ENCODE data around the gene ABHD10. TPM values are rescaled to one million over a fixed set of nuclear protein-coding genes. Genes with fewer than 3 reads are reported as not detected.

ABHD10 gene
- total and polyA plus RNA-seq, 10 of the 15 experiments (the other 5 are each of a cell fraction or from before 2014, with no cell fraction given) = 12.3 to 51.0 (median 28.9) TPM

GRCh38 chr3:111986800-111987199 is 8.0 kb downstream of the ABHD10 start:
- peaks cover 2% of the 10 kb centered on the region for H3K79me2 ChIP-seq (ENCODE audit: control insufficient read depth, insufficient read depth, low read length)
- no peaks in the 10 kb centered on the region for H4K20me1 ChIP-seq (ENCODE audit: control insufficient read depth, insufficient read depth)
- peaks cover 0 to 2% of the 10 kb centered on the region in 2 experiments; a peak in 1 of 4 replicates for H3K36me3 ChIP-seq (ENCODE audit: control insufficient read depth in 2 of 2, insufficient read depth in 2 of 2, low read length in 1 of 2)
- 100% methylated on average over 3 of the region's 3 CpGs for WGBS (ENCODE audit: insufficient coverage, insufficient replicate concordance, low lambda C conversion rate, missing lambda C conversion rate)
- FAIRE-seq = no peak
- no peak overlapping the region for H3K4me2 ChIP-seq (ENCODE audit: control insufficient read depth, insufficient read depth)
- DNase-seq (ENCODE audit: low read depth, low spot score) = no peak
- no TSS peak for BruUV-seq (replicated peaks)
- no peak for TF ChIP-seq ETV6 (conservative IDR thresholded peaks at IDR 0.05 in 1 of 2, IDR thresholded peaks at IDR 0.05 in 1 of 2; ENCODE audit: borderline replicate concordance in 1 of 2, low read depth in 1 of 2)
- TF ChIP-seq SMAD1 (IDR thresholded peaks at IDR 0.05; ENCODE audit: low read depth, partially characterized antibody) = no peak
- no peak for TF ChIP-seq PML (IDR thresholded peaks at IDR 0.05; ENCODE audit: low read length)
- no peak for TF ChIP-seq NFXL1 (IDR thresholded peaks at IDR 0.05; ENCODE audit: borderline replicate concordance)
- no peak for TF ChIP-seq MEF2A (IDR thresholded peaks at IDR 0.05; ENCODE audit: insufficient read depth, low read depth, low read length)
- TF ChIP-seq IRF3 (IDR thresholded peaks at IDR 0.05) = no peak
- no peak for TF ChIP-seq NRF1 (conservative IDR thresholded peaks at IDR 0.05; ENCODE audit: low read depth, low read length)
- no peak for TF ChIP-seq BMI1 (IDR thresholded peaks at IDR 0.05; ENCODE audit: borderline replicate concordance)
- TF ChIP-seq YBX1 (IDR thresholded peaks at IDR 0.05) = no peak
- H3K4me1 ChIP-seq (ENCODE audit: control insufficient read depth, insufficient read depth, low read length) = no peaks in the 10 kb centered on the region
- ChIA-PET RAD21 (ENCODE audit: unreplicated experiment) (interaction anchor here (1.2 to 2.5 kb wide), 2 partner anchors 16 to 27 kb away, joined by 3 to 13 read pairs; no protein-coding TSS in a partner anchor), CTCF (interaction anchor here (0.7 to 15.4 kb wide), 7 partner anchors 10 to 316 kb away, joined by 3 to 467 read pairs (median 6); partner anchors contain the start of gene TAGLN3), POLR2A (no interaction called here), SMC1A (ENCODE audit: uncharacterized antibody, unreplicated experiment) (interaction anchor here (1.2 to 21.1 kb wide), 3 partner anchors 11 to 56 kb away, joined by 3 to 417 read pairs (median 4); no protein-coding TSS in a partner anchor)
- ATAC-seq = no peak
- no peaks in the 10 kb centered on the region for H3K9me3 ChIP-seq (replicated peaks; ENCODE audit: control insufficient read depth, insufficient read depth, low read length)
- H3K27ac ChIP-seq (ENCODE audit: control insufficient read depth, insufficient read depth) = no peak overlapping the region
- H3K27me3 ChIP-seq (replicated peaks in 1 of 2; ENCODE audit: control insufficient read depth in 2 of 2, insufficient read depth in 2 of 2, low read length in 1 of 2) = no peaks in the 10 kb centered on the region
- in situ Hi-C loops (cut with MboI) (no loop called here), intact Hi-C loops (cut with micrococcal nuclease; ENCODE audit: unreplicated experiment) (no loop called here)
- no peak overlapping the region for H3K9ac ChIP-seq (ENCODE audit: control insufficient read depth, insufficient read depth, low read length)
- H3K4me3 ChIP-seq = no peak overlapping the region
- no peak overlapping the region for H2AFZ ChIP-seq (ENCODE audit: control insufficient read depth, low read depth, low read length)

Data from GM12878 (cell line).